Right atrium auricular region (tissue), 2 donors: ENCODE measurements around the gene EGFL7. TPM values are rescaled to one million over a fixed set of nuclear protein-coding genes. Genes with fewer than 3 reads are reported as not detected.
A peak's percentile ranks its signal among the peaks of the same experiment; 100 is the strongest.

ENCODE experiments used
- DNase-seq: peaks from one replicate; pipeline ENCODE4 v3.0.0-alpha.2; 2019; ENCODE audit warnings: low spot score
- H3K27ac ChIP-seq, 2 donors: fragments of 200-600 bp; sonication (generic); 1 replicate in 1 of 2; 2 replicates in 1 of 2; pipeline ENCODE4 v1.5.1; 2016 to 2019
- H3K27me3 ChIP-seq, 2 donors: fragments of 200-600 bp; sonication (generic); one replicate each; pipeline versions ENCODE4 v1.5.1 to v1.6.0; 2017 to 2019
- H3K36me3 ChIP-seq: fragments of 200-600 bp; sonication (generic); one replicate; pipeline ENCODE4 v1.5.1; 2016
- H3K4me1 ChIP-seq, 2 donors: fragments of 200-600 bp; sonication (generic); one replicate each; pipeline versions ENCODE4 v1.5.1 to v1.6.0; 2017 to 2019
- H3K4me3 ChIP-seq, 2 donors: fragments of 200-600 bp; sonication (generic); 1 replicate in 1 of 2; 2 replicates in 1 of 2; pipeline ENCODE4 v1.5.1; 2017 to 2019; ENCODE audit warnings: mild to moderate bottlenecking in 1 of 2, moderate library complexity in 1 of 2
- H3K9me3 ChIP-seq, 2 donors: fragments of 200-600 bp; sonication (generic); one replicate each; pipeline ENCODE4 v1.5.1; 2019
- CTCF ChIP-seq, 2 donors: fragments of 200-600 bp; sonication (generic); IDR thresholded peaks; one replicate each; pipeline ENCODE4 v1.5.1; 2019; ENCODE audit warnings: antibody characterized with exemption in 2 of 2
- total RNA-seq, 2 donors: library from RNA; depleted of rRNA; stranded (reverse); fragments of >200 nt; gene quantifications; one replicate each; pipeline ENCODE4 v1.1.0, GENCODE V29; 2016

The EGFL7 gene
- total RNA-seq, 2 donors from 2014 or later, result 114 to 120 TPM

DNA sequence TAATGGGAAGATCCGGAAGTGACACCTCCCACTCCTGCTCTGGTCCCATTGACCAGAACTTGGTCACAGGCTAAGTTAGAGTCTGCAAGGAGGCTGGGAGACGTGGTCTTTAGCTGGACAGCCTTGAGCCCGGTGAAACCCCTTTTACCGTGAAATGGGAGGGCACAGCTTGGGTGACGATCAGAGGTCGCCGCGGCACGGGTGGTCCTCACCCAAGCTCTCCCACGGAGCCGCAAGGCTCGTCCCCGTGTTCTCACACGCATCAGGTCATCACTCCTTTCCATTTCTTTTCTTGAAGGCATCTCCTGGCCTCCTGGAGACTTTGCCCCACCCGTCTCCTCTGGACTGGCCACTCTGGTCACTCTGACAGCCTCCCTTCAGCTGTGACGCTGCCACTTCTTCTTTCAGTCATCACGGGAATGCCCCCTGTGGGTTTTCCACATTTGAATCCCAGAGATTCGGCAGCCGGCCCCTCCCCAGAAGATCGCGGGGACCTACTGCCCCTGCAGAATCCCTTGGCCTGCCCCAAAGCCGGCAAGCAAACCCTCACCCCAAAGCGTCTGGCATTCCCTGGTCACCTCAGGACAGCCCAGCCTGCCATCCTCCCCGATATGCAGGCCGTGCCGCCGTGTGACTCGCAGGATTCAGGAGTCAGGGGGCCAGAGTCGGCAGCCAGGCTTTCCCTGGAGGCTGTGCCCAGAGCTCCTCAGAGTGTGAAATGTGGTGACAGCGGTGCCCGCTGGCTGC lies 18.9 kb upstream of the EGFL7 start:
- Histone ChIP-seq H3K4me1 (peaks cover 0 to 39% of the 10 kb centered on the region in 2 donors), H3K27me3 (no peaks in the 10 kb centered on the region), H3K27ac (peak overlapping the region; percentile 72 to 73), H3K36me3 (no peaks in the 10 kb centered on the region), H3K9me3 (no peaks in the 10 kb centered on the region), H3K4me3 (peak overlapping the region; percentile 28 to 50)
- TF ChIP-seq CTCF (IDR thresholded peaks at IDR 0.05), result no peak
- DNase-seq, result no peak

DNA sequence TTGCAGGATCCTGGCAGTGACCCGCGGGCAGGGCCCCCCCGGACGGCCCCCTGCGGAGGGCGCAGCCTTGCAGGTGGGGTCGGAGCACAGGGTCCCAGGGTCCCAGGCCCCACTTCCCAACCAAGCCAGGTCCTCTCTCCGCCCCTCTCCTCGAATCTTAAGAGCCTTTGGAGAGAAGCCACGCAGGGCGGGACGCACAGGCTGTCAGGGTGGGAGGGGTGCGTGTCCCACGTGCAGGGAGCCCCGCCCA lies 18.4 kb upstream of the EGFL7 start:
- Histone ChIP-seq H3K27me3 (no peaks in the 10 kb centered on the region), H3K9me3 (no peaks in the 10 kb centered on the region), H3K36me3 (no peaks in the 10 kb centered on the region), H3K4me3 (peak overlapping the region; percentile 28 to 50), H3K4me1 (peaks cover 0 to 39% of the 10 kb centered on the region in 2 donors), H3K27ac (peak overlapping the region; percentile 72 to 73)
- no peak for TF ChIP-seq CTCF (IDR thresholded peaks at IDR 0.05)
- peak; percentile 89 for DNase-seq

- Histone ChIP-seq H3K27ac (peak overlapping the region; percentile 73), H3K9me3 (no peaks in the 10 kb centered on the region), H3K27me3 (no peaks in the 10 kb centered on the region), H3K36me3 (no peaks in the 10 kb centered on the region), H3K4me3 (peak overlapping the region; percentile 28 to 50), H3K4me1 (peaks cover 0 to 39% of the 10 kb centered on the region in 2 donors)
- DNase-seq, result peak; percentile 82
- TF ChIP-seq CTCF (IDR thresholded peaks at IDR 0.05), result peak; percentile 77 to 95
These were observed 17.9 kb upstream of the EGFL7 start for GRCh38 chr9:136644593-136645351.

GRCh38 chr9:136645352-136645902 lies 17.3 kb upstream of the EGFL7 start:
- no peak for TF ChIP-seq CTCF (IDR thresholded peaks at IDR 0.05)
- H3K9me3 ChIP-seq, result no peaks in the 10 kb centered on the region
- no peaks in the 10 kb centered on the region for H3K36me3 ChIP-seq
- H3K4me1 ChIP-seq, result peaks cover 0 to 39% of the 10 kb centered on the region in 2 donors
- H3K27ac ChIP-seq, result peak overlapping the region; percentile 73
- no peak for DNase-seq
- H3K4me3 ChIP-seq, result peak overlapping the region in 1 of 2 donors; percentile 35
- H3K27me3 ChIP-seq, result no peaks in the 10 kb centered on the region

GRCh38 chr9:136645903-136646754 lies 16.6 kb upstream of the EGFL7 start:
- TF ChIP-seq CTCF (IDR thresholded peaks at IDR 0.05), result peak in 1 of 2 donors; percentile 8
- H3K4me1 ChIP-seq, result peaks cover 0 to 39% of the 10 kb centered on the region in 2 donors
- H3K4me3 ChIP-seq, result peak overlapping the region; percentile 18 to 35
- H3K27me3 ChIP-seq, result no peaks in the 10 kb centered on the region
- peak overlapping the region; percentile 73 for H3K27ac ChIP-seq
- H3K36me3 ChIP-seq, result no peaks in the 10 kb centered on the region
- peak; percentile 78 for DNase-seq
- no peaks in the 10 kb centered on the region for H3K9me3 ChIP-seq
